ENCODE data around the gene RASSF10. TPM values are rescaled to one million over a fixed set of nuclear protein-coding genes. Genes with fewer than 3 reads are reported as not detected.

The RASSF10 gene
- total RNA-seq, 1 experiment from 2014 or later, result not detected

GRCh38 chr11:12993626-12994025, 15.5 kb upstream of the RASSF10 start:
- DNase-seq (ENCODE audit: low spot score), result no peak

GRCh38 chr11:12994476-12994875, 14.6 kb upstream of the RASSF10 start:
- DNase-seq (ENCODE audit: low spot score), result no peak

GRCh38 chr11:12995188-12995587, 13.9 kb upstream of the RASSF10 start:
- DNase-seq (ENCODE audit: low spot score), result no peak

- DNase-seq (ENCODE audit: low spot score), result no peak
Measured at GRCh38 chr11:12995823-12996222, 13.3 kb upstream of the RASSF10 start.

GRCh38 chr11:12997168-12997567, 11.9 kb upstream of the RASSF10 start:
- DNase-seq (ENCODE audit: low spot score), result no peak

- no peak for DNase-seq (ENCODE audit: low spot score)
Measured at GRCh38 chr11:12998336-12998735, 10.8 kb upstream of the RASSF10 start.

GRCh38 chr11:12999597-12999996, 9.5 kb upstream of the RASSF10 start:
- no peak for DNase-seq (ENCODE audit: low spot score)

GRCh38 chr11:13000116-13000515, 9.0 kb upstream of the RASSF10 start:
- no peak for DNase-seq (ENCODE audit: low spot score)

- DNase-seq (ENCODE audit: low spot score), result no peak
Measured at GRCh38 chr11:13000721-13001120, 8.4 kb upstream of the RASSF10 start.

- no peak for DNase-seq (ENCODE audit: low spot score)
Measured at GRCh38 chr11:13003736-13004493, 5.2 kb upstream of the RASSF10 start.

GRCh38 chr11:13007182-13008060, 1.7 kb upstream of the RASSF10 start:
- no peak for DNase-seq (ENCODE audit: low spot score)

GRCh38 chr11:13008061-13008435, 1.1 kb upstream of the RASSF10 start:
- DNase-seq (ENCODE audit: low spot score), result no peak

GRCh38 chr11:13009476-13009920, 382 bp downstream of the RASSF10 start:
- DNase-seq (ENCODE audit: low spot score), result no peak

GRCh38 chr11:13009921-13010748, 1.0 kb downstream of the RASSF10 start:
- no peak for DNase-seq (ENCODE audit: low spot score)

GRCh38 chr11:13010749-13011465, 1.8 kb downstream of the RASSF10 start:
- no peak for DNase-seq (ENCODE audit: low spot score)

- DNase-seq (ENCODE audit: low spot score), result no peak
Measured at GRCh38 chr11:13011466-13012055, 2.4 kb downstream of the RASSF10 start.

- no peak for DNase-seq (ENCODE audit: low spot score)
Measured at GRCh38 chr11:13012056-13012661, 3.0 kb downstream of the RASSF10 start.

- no peak for DNase-seq (ENCODE audit: low spot score)
Measured at GRCh38 chr11:13013054-13013488, 4.0 kb downstream of the RASSF10 start.

GRCh38 chr11:13015753-13016152, 6.6 kb downstream of the RASSF10 start:
- DNase-seq (ENCODE audit: low spot score), result no peak

GRCh38 chr11:13016415-13016814, 7.3 kb downstream of the RASSF10 start:
- DNase-seq (ENCODE audit: low spot score), result no peak
